Hepatocyte (in vitro differentiated cells): ENCODE data around the gene EVL. TPM values are rescaled to one million over a fixed set of nuclear protein-coding genes. Genes with fewer than 3 reads are reported as not detected.

ENCODE experiments used
- DNase-seq: peaks from one replicate; pipeline ENCODE4 v3.0.0-alpha.2; 2016; ENCODE audit warnings: low spot score
- H2AFZ ChIP-seq: fragments of 200-600 bp; sonication (generic); 2 replicates; pipeline ENCODE4 v1.6.0; 2016; ENCODE audit warnings: antibody characterized with exemption, mild to moderate bottlenecking
- H3K27ac ChIP-seq: fragments of 200-600 bp; sonication (generic); 2 replicates; pipeline ENCODE4 v1.5.1; 2016; ENCODE audit warnings: mild to moderate bottlenecking
- H3K27me3 ChIP-seq: fragments of 200-600 bp; sonication (generic); 2 replicates; pipeline ENCODE4 v1.6.1; 2016
- H3K36me3 ChIP-seq: fragments of 200-600 bp; sonication (generic); replicated peaks from 2 replicates; pipeline ENCODE4 v1.5.1; 2016; ENCODE audit warnings: low read depth; ENCODE audit not compliant: insufficient read depth
- H3K4me1 ChIP-seq: fragments of 200-600 bp; sonication (generic); 2 replicates; pipeline ENCODE4 v1.5.1; 2016; ENCODE audit warnings: mild to moderate bottlenecking, moderate library complexity; ENCODE audit not compliant: insufficient read depth
- H3K4me2 ChIP-seq: fragments of 200-600 bp; sonication (generic); 2 replicates; pipeline ENCODE4 v1.6.0; 2016
- H3K4me3 ChIP-seq: fragments of 200-600 bp; sonication (generic); 2 replicates; pipeline ENCODE4 v1.5.1; 2016; ENCODE audit warnings: mild to moderate bottlenecking
- H3K79me2 ChIP-seq: fragments of 200-600 bp; sonication (generic); 2 replicates; pipeline ENCODE4 v1.6.0; 2017; ENCODE audit warnings: mild to moderate bottlenecking
- H3K9me2 ChIP-seq: fragments of 200-600 bp; sonication (generic); replicated peaks from 2 replicates; pipeline ENCODE4 v1.6.0; 2017; ENCODE audit warnings: mild to moderate bottlenecking; ENCODE audit not compliant: insufficient read depth
- H3K9me3 ChIP-seq: fragments of 200-600 bp; sonication (generic); 2 replicates; pipeline ENCODE4 v1.5.1; 2016; ENCODE audit warnings: low read depth, mild to moderate bottlenecking
- H4K20me1 ChIP-seq: fragments of 200-600 bp; sonication (generic); 2 replicates; pipeline ENCODE4 v1.6.0; 2016; ENCODE audit warnings: mild to moderate bottlenecking; ENCODE audit not compliant: insufficient read depth, poor library complexity, severe bottlenecking
- EZH2 ChIP-seq: fragments of 200-600 bp; sonication (generic); IDR thresholded peaks from 2 replicates; pipeline ENCODE4 v1.6.1; 2016; ENCODE audit warnings: antibody characterized with exemption, mild to moderate bottlenecking, borderline replicate concordance
- EZH2phosphoT487 ChIP-seq: fragments of 200-600 bp; sonication (generic); IDR thresholded peaks from one replicate; pipeline ENCODE4 v1.6.1; 2018; ENCODE audit warnings: antibody characterized with exemption, mild to moderate bottlenecking, low read depth, moderate library complexity; ENCODE audit not compliant: unreplicated experiment, severe bottlenecking
- WGBS: methylation state at CpG from one replicate; pipeline ENCODE4 v1.1.6; 2016; ENCODE audit warnings: low lambda C conversion rate; ENCODE audit errors: missing lambda C conversion rate; 5-methylcytosine and 5-hydroxymethylcytosine counted together
- polyA plus RNA-seq: library from polyadenylated mRNA; unstranded; fragments of >200 nt; fragmentation: Nextera tagmentation; extraction: Ambion mirVana; gene quantifications from 2 replicates; pipeline ENCODE4 v1.2.1, GENCODE V29; 2016
- total RNA-seq: library from RNA; depleted of rRNA; stranded (reverse); fragments of >200 nt; gene quantifications from 2 replicates; pipeline ENCODE4 v1.2.3, GENCODE V29; 2014
- TF ChIP-seq, protein P1 (sequence below): fragments of 200-600 bp; sonication (generic); IDR thresholded peaks from 2 replicates; pipeline ENCODE4 v1.5.1; 2016; ENCODE audit warnings: antibody characterized with exemption, mild to moderate bottlenecking; ENCODE audit not compliant: poor library complexity

The EVL gene
- total and polyA plus RNA-seq, 2 experiments from 2014 or later: 60.5 to 77.2 TPM

DNA sequence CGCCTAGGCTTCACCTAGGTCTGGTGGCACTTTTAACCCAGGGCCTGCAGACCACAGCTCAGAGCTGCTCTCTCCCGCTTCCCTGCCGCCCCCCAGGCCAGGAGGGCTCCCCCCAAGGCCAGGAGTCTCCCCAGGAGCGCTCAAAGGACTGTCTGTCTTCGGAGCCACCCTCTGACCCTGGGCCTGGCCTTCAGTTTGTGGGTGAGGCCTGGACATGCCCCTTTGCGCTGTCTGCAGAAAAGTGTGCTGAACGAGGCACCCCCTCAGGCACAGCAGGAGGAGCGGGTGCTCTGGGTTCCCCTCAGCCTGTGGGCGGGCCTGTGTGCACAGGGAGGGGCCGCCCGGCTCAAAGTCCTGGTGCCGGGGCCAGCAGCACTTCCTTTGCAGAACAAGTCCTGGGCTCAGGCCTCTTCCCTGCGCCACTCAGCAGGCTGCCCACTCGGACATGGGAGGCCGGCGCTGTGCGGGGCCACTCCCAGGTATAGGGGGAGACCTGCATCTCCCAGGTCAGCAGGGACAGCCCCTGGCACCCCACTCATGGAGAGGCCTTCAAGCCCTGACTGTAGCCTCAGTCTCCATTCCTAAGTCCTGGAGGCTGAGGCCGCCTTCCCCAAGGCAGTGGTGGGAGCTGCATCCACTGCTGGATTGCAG, 79.9 kb downstream of the EVL start:
- Histone ChIP-seq H3K4me2 (peak overlapping the region; percentile 57), H3K4me1 (peaks cover 51% of the 10 kb centered on the region), H4K20me1 (no peaks in the 10 kb centered on the region), H3K9me2 (no peaks in the 10 kb centered on the region), H3K79me2 (no peaks in the 10 kb centered on the region), H3K27me3 (no peaks in the 10 kb centered on the region), H3K36me3 (no peaks in the 10 kb centered on the region), H3K4me3 (no peak overlapping the region), H3K9me3 (no peaks in the 10 kb centered on the region), H3K27ac (peak overlapping the region; percentile 92), H2AFZ (no peak overlapping the region)
- TF ChIP-seq EZH2: no peak
- no peak for TF ChIP-seq EZH2phosphoT487
- TF ChIP-seq, protein P1, sequence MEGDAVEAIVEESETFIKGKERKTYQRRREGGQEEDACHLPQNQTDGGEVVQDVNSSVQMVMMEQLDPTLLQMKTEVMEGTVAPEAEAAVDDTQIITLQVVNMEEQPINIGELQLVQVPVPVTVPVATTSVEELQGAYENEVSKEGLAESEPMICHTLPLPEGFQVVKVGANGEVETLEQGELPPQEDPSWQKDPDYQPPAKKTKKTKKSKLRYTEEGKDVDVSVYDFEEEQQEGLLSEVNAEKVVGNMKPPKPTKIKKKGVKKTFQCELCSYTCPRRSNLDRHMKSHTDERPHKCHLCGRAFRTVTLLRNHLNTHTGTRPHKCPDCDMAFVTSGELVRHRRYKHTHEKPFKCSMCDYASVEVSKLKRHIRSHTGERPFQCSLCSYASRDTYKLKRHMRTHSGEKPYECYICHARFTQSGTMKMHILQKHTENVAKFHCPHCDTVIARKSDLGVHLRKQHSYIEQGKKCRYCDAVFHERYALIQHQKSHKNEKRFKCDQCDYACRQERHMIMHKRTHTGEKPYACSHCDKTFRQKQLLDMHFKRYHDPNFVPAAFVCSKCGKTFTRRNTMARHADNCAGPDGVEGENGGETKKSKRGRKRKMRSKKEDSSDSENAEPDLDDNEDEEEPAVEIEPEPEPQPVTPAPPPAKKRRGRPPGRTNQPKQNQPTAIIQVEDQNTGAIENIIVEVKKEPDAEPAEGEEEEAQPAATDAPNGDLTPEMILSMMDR: no peak
- DNase-seq: peak; percentile 85
- WGBS: 58% methylated on average over 18 of the region's 18 CpGs

- Histone ChIP-seq H3K9me2 (no peaks in the 10 kb centered on the region), H3K4me3 (no peak overlapping the region), H3K4me1 (peaks cover 47% of the 10 kb centered on the region), H3K36me3 (no peaks in the 10 kb centered on the region), H2AFZ (no peak overlapping the region), H4K20me1 (no peaks in the 10 kb centered on the region), H3K4me2 (peak overlapping the region; percentile 57), H3K9me3 (no peaks in the 10 kb centered on the region), H3K27me3 (no peaks in the 10 kb centered on the region), H3K79me2 (no peaks in the 10 kb centered on the region), H3K27ac (peak overlapping the region; percentile 92)
- TF ChIP-seq, protein P1: no peak
- no peak for DNase-seq
- WGBS: 91% methylated on average over 26 of the region's 27 CpGs
Observed at GRCh38 chr14:100145682-100146464, 80.7 kb downstream of the EVL start.

- Histone ChIP-seq H3K27me3 (no peaks in the 10 kb centered on the region), H3K36me3 (no peaks in the 10 kb centered on the region), H3K4me1 (peaks cover 41% of the 10 kb centered on the region), H3K79me2 (no peaks in the 10 kb centered on the region), H4K20me1 (no peaks in the 10 kb centered on the region), H3K9me2 (no peaks in the 10 kb centered on the region), H3K9me3 (no peaks in the 10 kb centered on the region), H2AFZ (no peak overlapping the region), H3K4me2 (no peak overlapping the region), H3K27ac (peak overlapping the region; percentile 92), H3K4me3 (no peak overlapping the region)
- WGBS: 90% methylated on average over 23 of the region's 29 CpGs
- TF ChIP-seq EZH2phosphoT487: no peak
- TF ChIP-seq EZH2: no peak
- TF ChIP-seq, protein P1: no peak
- no peak for DNase-seq
Observed at GRCh38 chr14:100146531-100147091, 81.4 kb downstream of the EVL start.
